Cerebellar nuclear complex (tissue), 1 donor: Measurements from ENCODE around the gene SCN1B.
"Not testable (repeated sequence)": the region's sequence is repeated elsewhere in the genome, so short reads cannot be mapped to it uniquely, and the experiment has no call there.

Source experiments
- DNase-seq, 2 experiments: peaks; one replicate each; lab custom pipeline; 2025; lab: John Stamatoyannopoulos, UW

The SCN1B gene

GRCh38 chr19:35017507-35017906 is 12.8 kb upstream of the SCN1B start:
- DNase-seq, result no peak

- no peak for DNase-seq
Measured at GRCh38 chr19:35018379-35018778, 11.9 kb upstream of the SCN1B start.

- no peak for DNase-seq
Measured at GRCh38 chr19:35019144-35019543, 11.1 kb upstream of the SCN1B start.

GRCh38 chr19:35021016-35021415 is 9.3 kb upstream of the SCN1B start:
- DNase-seq, result no peak

- DNase-seq, result no peak
Measured at GRCh38 chr19:35021596-35021995, 8.7 kb upstream of the SCN1B start.

GRCh38 chr19:35022460-35022859 is 7.8 kb upstream of the SCN1B start:
- DNase-seq, result no peak

GRCh38 chr19:35023428-35023827 is 6.8 kb upstream of the SCN1B start:
- DNase-seq, result no peak

GRCh38 chr19:35024095-35024494 is 6.2 kb upstream of the SCN1B start:
- DNase-seq, result no peak

GRCh38 chr19:35025969-35026368 is 4.3 kb upstream of the SCN1B start:
- DNase-seq, result no peak

GRCh38 chr19:35026418-35026817 is 3.9 kb upstream of the SCN1B start:
- DNase-seq, result no peak

GRCh38 chr19:35027009-35027408 is 3.3 kb upstream of the SCN1B start:
- no peak for DNase-seq

- no peak for DNase-seq
Measured at GRCh38 chr19:35027851-35028599, 2.2 kb upstream of the SCN1B start.

- DNase-seq, result not testable (repeated sequence)
Measured at GRCh38 chr19:35028600-35028885, 1.7 kb upstream of the SCN1B start.

GRCh38 chr19:35029275-35029736 is 964 bp upstream of the SCN1B start:
- DNase-seq, result not testable (repeated sequence)

- DNase-seq, result no peak
Measured at GRCh38 chr19:35029737-35030256, 473 bp upstream of the SCN1B start.

GRCh38 chr19:35031072-35031881 is 1.0 kb downstream of the SCN1B start:
- DNase-seq, result no peak

- no peak for DNase-seq
Measured at GRCh38 chr19:35032356-35032865, 2.1 kb downstream of the SCN1B start.

GRCh38 chr19:35033067-35034004 is 3.1 kb downstream of the SCN1B start:
- DNase-seq, result peak in 1 of 2 experiments; percentile 37

GRCh38 chr19:35034005-35034502 is 3.8 kb downstream of the SCN1B start:
- DNase-seq, result no peak

- no peak for DNase-seq
Measured at GRCh38 chr19:35034588-35035382, 4.5 kb downstream of the SCN1B start.
